ENCODE data around the gene LEPR. TPM values are rescaled to one million over a fixed set of nuclear protein-coding genes. Genes with fewer than 3 reads are reported as not detected.

LEPR gene
- polyA plus RNA-seq, 1 donor (not counting 4 experiments of a cell fraction or from before 2014, with no cell fraction given), result 5.5 TPM

DNA sequence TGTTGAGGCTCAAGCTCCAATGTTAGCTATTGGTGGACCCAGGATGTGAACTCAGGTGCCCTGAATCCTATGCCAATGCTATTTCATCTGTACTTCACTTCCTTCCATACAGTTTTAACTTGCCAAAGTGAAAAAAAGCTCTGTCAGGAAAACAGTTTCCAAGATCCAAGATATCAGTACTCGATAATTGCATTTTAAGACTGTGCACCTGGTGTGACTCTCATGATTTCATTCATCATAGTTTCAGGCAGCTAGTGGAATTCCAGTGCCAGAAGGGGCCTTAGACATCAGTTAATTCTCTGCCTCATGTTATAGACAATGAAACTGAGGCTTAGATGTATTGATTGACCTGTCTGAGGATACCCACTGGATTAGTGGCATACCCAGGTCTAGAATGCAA is 26.5 kb upstream of the LEPR start:
- no peaks in the 10 kb centered on the region for H3K9me1 ChIP-seq (ENCODE audit: control insufficient read depth, extremely low read depth, insufficient read depth, low read length)
- DNase-seq (ENCODE audit: low read depth, low spot score) (no peak), FAIRE-seq (no peak)
- H2AFZ ChIP-seq (ENCODE audit: control insufficient read depth, low read length), result no peak overlapping the region
- TF ChIP-seq EZH2 (IDR thresholded peaks at IDR 0.05; ENCODE audit: low read length), result no peak
- TF ChIP-seq, protein P1, sequence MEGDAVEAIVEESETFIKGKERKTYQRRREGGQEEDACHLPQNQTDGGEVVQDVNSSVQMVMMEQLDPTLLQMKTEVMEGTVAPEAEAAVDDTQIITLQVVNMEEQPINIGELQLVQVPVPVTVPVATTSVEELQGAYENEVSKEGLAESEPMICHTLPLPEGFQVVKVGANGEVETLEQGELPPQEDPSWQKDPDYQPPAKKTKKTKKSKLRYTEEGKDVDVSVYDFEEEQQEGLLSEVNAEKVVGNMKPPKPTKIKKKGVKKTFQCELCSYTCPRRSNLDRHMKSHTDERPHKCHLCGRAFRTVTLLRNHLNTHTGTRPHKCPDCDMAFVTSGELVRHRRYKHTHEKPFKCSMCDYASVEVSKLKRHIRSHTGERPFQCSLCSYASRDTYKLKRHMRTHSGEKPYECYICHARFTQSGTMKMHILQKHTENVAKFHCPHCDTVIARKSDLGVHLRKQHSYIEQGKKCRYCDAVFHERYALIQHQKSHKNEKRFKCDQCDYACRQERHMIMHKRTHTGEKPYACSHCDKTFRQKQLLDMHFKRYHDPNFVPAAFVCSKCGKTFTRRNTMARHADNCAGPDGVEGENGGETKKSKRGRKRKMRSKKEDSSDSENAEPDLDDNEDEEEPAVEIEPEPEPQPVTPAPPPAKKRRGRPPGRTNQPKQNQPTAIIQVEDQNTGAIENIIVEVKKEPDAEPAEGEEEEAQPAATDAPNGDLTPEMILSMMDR (optimal IDR thresholded peaks at IDR 0.05 in 1 of 3, IDR thresholded peaks at IDR 0.05 in 1 of 3, conservative IDR thresholded peaks at IDR 0.05 in 1 of 3; ENCODE audit: extremely low read depth in 1 of 3, insufficient read depth in 2 of 3, low read length in 3 of 3), result no peak
- H3K4me1 ChIP-seq (ENCODE audit: control insufficient read depth, extremely low read depth, insufficient read depth, low read length), result peaks cover 8% of the 10 kb centered on the region
- H3K4me3 ChIP-seq (ENCODE audit: control insufficient read depth in 2 of 3, extremely low read depth in 1 of 3, insufficient read depth in 2 of 3, low read depth in 1 of 3, low read length in 3 of 3), result no peak overlapping the region
- no peaks in the 10 kb centered on the region for H3K27me3 ChIP-seq (ENCODE audit: control insufficient read depth, extremely low read depth, insufficient read depth, low read length)
- H3K36me3 ChIP-seq (ENCODE audit: control insufficient read depth in 2 of 2, extremely low read depth in 1 of 2, insufficient read depth in 2 of 2, low read length in 2 of 2), result peaks cover 0 to 5% of the 10 kb centered on the region in 2 experiments
- no peak overlapping the region for H3K4me2 ChIP-seq (ENCODE audit: control insufficient read depth, extremely low read depth, insufficient read depth, low read depth, low read length)
- H3K27ac ChIP-seq (ENCODE audit: control insufficient read depth, insufficient read depth, low read length), result no peak overlapping the region
- no peaks in the 10 kb centered on the region for H4K20me1 ChIP-seq (ENCODE audit: control insufficient read depth, extremely low read depth, insufficient read depth, low read length)
- no peak overlapping the region for H3K9ac ChIP-seq (ENCODE audit: control insufficient read depth, extremely low read depth, insufficient read depth, low read length)
- no peaks in the 10 kb centered on the region for H3K9me3 ChIP-seq (ENCODE audit: control insufficient read depth, low read depth, low read length)
- H3K79me2 ChIP-seq (ENCODE audit: control insufficient read depth, insufficient read depth, low read length), result no peaks in the 10 kb centered on the region
- dilution Hi-C loops (cut with MboI; ENCODE audit: extremely low pct_ligation_motif_present, low sequenced_read_pairs), result no loop called here

DNA sequence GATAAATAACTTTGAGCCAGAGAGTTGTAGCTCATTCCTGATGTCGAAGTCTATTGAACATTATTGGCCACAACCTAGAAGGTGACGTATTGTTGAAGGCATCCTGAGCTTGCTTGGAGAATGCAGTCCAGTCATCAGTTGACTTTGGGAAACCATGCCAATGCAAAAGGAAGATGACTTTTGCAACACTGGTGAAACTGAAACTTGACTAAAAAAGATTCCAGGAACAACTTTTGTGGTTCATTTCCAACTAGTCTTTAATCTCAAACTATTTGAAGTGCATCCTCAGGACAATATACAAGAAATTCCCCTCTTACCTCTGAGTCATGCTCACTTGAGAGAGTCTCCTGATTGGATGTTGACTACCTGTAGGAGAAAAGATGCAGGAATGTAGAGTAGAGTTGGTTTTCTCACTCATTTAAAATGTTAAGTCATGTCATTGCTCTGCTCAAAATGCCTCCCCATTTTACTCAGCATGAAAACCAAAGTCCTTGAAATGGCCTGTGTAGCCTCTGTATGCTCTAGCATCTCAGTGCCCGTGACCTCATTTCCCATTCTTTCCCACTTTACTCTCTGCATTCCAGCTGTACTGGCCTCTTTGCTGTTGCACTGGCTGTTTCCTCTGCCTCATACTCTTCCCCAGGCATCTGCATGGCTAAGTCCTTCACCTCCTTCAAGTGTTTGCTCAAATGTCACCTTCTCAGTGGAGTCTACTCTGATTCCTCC is 24.4 kb upstream of the LEPR start:
- dilution Hi-C loops (cut with MboI; ENCODE audit: extremely low pct_ligation_motif_present, low sequenced_read_pairs), result no loop called here
- H3K9me3 ChIP-seq (ENCODE audit: control insufficient read depth, low read depth, low read length), result no peaks in the 10 kb centered on the region
- FAIRE-seq (peak; percentile 5), DNase-seq (ENCODE audit: low read depth, low spot score) (no peak)
- no peak overlapping the region for H2AFZ ChIP-seq (ENCODE audit: control insufficient read depth, low read length)
- H3K27ac ChIP-seq (ENCODE audit: control insufficient read depth, insufficient read depth, low read length), result no peak overlapping the region
- no peaks in the 10 kb centered on the region for H3K27me3 ChIP-seq (ENCODE audit: control insufficient read depth, extremely low read depth, insufficient read depth, low read length)
- no peaks in the 10 kb centered on the region for H3K79me2 ChIP-seq (ENCODE audit: control insufficient read depth, insufficient read depth, low read length)
- H3K4me3 ChIP-seq (ENCODE audit: control insufficient read depth in 2 of 3, extremely low read depth in 1 of 3, insufficient read depth in 2 of 3, low read depth in 1 of 3, low read length in 3 of 3), result no peak overlapping the region
- no peaks in the 10 kb centered on the region for H3K9me1 ChIP-seq (ENCODE audit: control insufficient read depth, extremely low read depth, insufficient read depth, low read length)
- peaks cover 8% of the 10 kb centered on the region for H3K4me1 ChIP-seq (ENCODE audit: control insufficient read depth, extremely low read depth, insufficient read depth, low read length)
- peaks cover 0 to 6% of the 10 kb centered on the region in 2 experiments for H3K36me3 ChIP-seq (ENCODE audit: control insufficient read depth in 2 of 2, extremely low read depth in 1 of 2, insufficient read depth in 2 of 2, low read length in 2 of 2)
- TF ChIP-seq EZH2 (IDR thresholded peaks at IDR 0.05; ENCODE audit: low read length), result no peak
- TF ChIP-seq, protein P1 (optimal IDR thresholded peaks at IDR 0.05 in 1 of 3, IDR thresholded peaks at IDR 0.05 in 1 of 3, conservative IDR thresholded peaks at IDR 0.05 in 1 of 3; ENCODE audit: extremely low read depth in 1 of 3, insufficient read depth in 2 of 3, low read length in 3 of 3), result no peak
- no peak overlapping the region for H3K9ac ChIP-seq (ENCODE audit: control insufficient read depth, extremely low read depth, insufficient read depth, low read length)
- no peaks in the 10 kb centered on the region for H4K20me1 ChIP-seq (ENCODE audit: control insufficient read depth, extremely low read depth, insufficient read depth, low read length)
- H3K4me2 ChIP-seq (ENCODE audit: control insufficient read depth, extremely low read depth, insufficient read depth, low read depth, low read length), result no peak overlapping the region

Data from keratinocyte (primary cell).